T47D (cell line): ENCODE data around the gene OTOGL.

ENCODE experiments used
- DNase-seq, 2 experiments: peaks; one replicate each; pipeline versions ENCODE4 v3.0.0 to v3.0.0-alpha.2; 2011 to 2012; ENCODE audit warnings: low read depth in 1 of 2, low spot score in 1 of 2
- JUND ChIP-seq: IDR thresholded peaks from 2 replicates; pipeline ENCODE4 v1.6.1; 2012; ENCODE audit warnings: low read depth
- in situ Hi-C: cut with HindIII; loops from 2 replicates; pipeline ENCODE4 v1.10.0; 2016; ENCODE audit warnings: low sequenced_read_pairs, low pct_unique_long_range_greater_than_20kb

The OTOGL gene

DNA sequence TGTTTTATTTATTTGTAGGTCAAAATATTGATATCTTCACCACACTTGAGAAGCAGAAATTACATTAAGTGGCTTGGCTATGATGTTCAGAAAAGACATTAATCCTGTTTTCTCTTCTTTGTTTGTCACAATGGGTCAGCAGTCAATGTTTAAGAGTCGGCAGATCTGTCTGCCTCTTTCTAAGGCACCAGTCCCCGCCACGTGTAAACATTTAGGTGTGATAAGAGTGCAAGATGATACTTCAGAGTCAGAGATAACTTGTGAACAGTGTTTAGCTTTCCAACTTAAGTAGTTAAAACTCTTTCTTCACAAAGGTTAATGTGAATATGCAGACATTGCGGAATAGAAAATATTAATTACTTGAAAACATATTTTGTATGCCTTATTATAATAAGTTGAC, 160.9 kb downstream of the OTOGL start:
- no peak for TF ChIP-seq JUND
- DNase-seq: no peak
- in situ Hi-C loops: no loop called here

DNA sequence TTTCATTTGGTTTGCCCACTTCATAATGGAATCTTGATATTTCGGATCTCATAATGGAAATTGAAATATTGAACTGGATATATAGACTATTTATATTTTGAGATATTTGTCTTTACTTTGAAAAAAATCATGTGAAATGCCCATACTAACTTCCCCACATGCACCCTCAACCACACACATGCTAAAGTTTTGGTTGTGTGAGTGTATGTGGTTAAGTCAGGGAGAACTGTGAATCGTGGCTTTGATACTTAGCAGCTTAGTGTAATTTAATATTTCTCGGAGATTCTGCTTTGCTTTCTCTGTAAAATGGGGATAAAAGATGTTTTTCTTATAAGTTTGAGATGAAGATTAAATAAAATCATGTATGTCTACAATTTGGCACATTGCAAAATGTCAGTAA, 162.1 kb downstream of the OTOGL start:
- in situ Hi-C loops: no loop called here
- no peak for TF ChIP-seq JUND
- DNase-seq: no peak

DNA sequence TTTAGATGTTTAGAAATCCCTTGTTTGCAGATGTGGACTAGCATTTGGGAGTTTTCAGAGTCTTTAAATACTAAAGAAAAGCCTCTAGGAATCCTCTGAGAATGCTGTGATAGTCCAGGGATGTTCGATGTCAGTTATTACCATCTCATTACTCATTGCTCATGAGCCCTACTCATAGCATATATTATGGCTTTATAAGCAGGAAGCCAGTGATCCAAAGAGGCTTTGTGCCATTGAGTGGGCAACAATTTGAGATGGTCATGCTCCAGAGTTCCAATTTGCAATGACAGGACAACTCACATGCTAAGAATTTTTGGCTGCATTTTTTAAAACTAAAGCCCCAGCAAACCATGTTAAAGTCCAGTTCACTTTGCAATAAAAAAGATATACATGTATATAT, 163.0 kb downstream of the OTOGL start:
- TF ChIP-seq JUND: no peak
- in situ Hi-C loops: no loop called here
- DNase-seq: no peak

DNA sequence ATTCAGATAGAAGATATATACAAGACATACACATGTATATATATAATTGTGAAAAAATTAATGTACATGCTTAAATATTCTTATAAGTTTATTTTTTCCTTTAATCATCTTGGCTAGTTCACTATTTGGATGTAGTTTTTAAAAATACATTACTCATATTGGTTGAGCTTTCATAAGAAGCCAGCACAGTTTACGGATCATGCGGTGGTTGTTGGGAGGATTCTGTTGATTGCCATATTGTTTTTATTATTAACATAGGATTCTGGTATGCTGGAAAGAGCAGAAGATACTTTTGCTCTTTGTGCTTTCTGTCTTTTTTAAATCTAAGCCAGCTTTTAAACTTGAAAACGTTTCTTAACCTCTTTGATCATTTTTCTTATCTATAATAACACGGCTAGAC, 163.4 kb downstream of the OTOGL start:
- in situ Hi-C loops: no loop called here
- DNase-seq: no peak
- no peak for TF ChIP-seq JUND

GRCh38 chr12:80264386-80264785, 165.0 kb downstream of the OTOGL start:
- no peak for TF ChIP-seq JUND
- in situ Hi-C loops: no loop called here
- DNase-seq: no peak

GRCh38 chr12:80264891-80265290, 165.6 kb downstream of the OTOGL start:
- no peak for DNase-seq
- no peak for TF ChIP-seq JUND
- in situ Hi-C loops: no loop called here

- TF ChIP-seq JUND: no peak
- no peak for DNase-seq
- in situ Hi-C loops: no loop called here
These were observed 169.8 kb downstream of the OTOGL start for GRCh38 chr12:80268924-80269749.

DNA sequence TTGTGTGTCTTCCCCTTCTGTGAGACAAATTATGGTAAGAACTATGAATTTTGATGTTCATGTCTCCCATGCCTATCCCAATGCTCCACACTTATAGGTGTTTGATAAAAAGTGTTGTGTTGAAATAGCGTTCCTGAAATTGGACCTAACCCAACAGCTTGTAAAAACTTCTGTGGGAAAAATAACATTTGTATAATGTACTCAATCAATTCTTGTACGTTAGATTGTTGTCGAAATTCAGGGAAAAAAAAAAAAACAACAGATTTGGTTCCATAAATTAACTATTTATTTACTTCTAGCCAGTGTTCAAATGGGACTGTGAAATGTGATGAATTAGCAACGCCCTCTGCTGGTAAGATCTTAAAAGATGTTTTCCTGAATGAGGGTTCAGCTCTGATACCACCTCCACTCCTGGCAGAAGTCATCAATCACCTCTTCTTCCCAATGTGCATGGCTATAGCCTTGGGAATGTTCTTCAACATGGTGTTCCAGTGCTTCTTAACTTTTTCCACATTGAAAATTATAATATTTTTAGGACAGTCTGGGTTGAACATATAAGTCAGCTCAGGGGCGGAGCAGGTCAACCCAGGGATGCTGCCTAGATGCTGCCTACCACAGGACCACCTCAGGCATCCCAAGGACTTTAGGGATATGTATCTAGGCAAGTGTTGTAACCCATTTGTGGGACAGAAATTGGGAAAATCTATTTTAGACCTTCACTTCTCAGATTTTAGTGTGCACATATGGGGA, 170.6 kb downstream of the OTOGL start:
- TF ChIP-seq JUND: no peak
- in situ Hi-C loops: no loop called here
- DNase-seq: peak; percentile 39 to 67

- in situ Hi-C loops: no loop called here
- no peak for DNase-seq
- no peak for TF ChIP-seq JUND
These were observed 172.4 kb downstream of the OTOGL start for GRCh38 chr12:80271780-80272179.

DNA sequence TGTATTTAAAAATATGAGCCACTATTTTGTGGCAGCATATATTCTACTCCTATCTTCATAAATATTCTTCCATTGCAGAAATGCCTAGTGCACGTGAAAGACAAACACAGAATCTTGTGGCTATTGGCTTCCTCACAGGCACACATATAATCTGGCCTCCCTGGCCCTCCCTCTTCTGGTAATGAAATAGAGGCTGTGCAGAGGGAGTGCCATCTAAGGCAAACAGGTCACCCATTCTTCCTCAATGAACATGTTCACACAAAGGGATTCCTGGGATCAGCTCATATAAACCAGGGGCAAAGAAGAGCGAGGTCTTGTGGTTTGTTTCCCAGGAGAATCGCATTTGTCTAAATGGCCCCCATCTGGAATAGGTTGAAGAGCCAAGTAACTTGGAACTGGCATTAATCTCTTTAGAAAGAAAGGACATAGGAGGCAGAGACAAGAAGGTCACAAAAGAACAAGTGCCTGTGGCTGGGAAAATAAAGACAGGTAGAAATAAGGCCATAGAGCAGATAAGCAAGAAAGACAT, 173.1 kb downstream of the OTOGL start:
- no peak for DNase-seq
- TF ChIP-seq JUND: no peak
- in situ Hi-C loops: no loop called here

DNA sequence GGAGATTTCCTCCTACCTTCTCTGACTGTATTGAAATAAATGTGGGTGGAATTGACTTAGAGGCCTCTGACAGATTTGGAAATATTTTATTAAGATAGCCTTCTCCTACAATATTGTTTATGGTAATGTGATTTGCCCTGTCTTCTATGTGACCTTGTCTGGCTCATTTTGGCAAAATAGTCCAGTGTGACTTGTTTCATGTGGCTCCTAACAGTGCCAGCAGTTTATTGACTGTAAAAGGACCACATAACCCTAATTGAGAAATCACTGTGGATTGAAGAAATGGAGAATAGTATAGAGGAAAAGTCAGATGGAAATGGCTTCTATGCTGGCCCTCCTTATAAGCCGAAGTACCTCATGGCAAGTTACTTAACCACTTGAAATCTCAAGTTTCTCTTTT, 173.8 kb downstream of the OTOGL start:
- no peak for DNase-seq
- TF ChIP-seq JUND: no peak
- in situ Hi-C loops: no loop called here

DNA sequence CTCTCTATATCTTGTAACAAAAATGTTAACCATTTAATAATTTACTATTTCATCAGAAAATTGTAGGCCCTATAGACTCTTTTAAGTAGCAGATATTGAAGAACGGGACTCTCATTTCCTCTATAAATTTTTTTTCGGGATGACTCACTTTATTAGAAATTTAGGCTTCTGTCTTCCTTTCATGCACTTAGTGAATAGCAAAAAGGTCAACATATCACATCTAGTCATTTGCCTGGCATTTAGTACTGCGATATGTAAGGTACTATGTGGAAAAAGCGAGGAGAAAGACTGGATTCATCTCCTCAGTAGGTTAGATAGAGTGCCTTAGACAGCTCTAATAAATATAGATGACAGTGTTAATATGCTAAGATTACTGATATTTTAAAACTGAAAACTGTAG, 178.4 kb downstream of the OTOGL start:
- no peak for TF ChIP-seq JUND
- in situ Hi-C loops: no loop called here
- no peak for DNase-seq

GRCh38 chr12:80282226-80282625, 182.9 kb downstream of the OTOGL start:
- DNase-seq: no peak
- in situ Hi-C loops: no loop called here
- no peak for TF ChIP-seq JUND
